DND-41 (cell line): ENCODE measurements around the gene BCL7A.

Experiments used
- CTCF ChIP-seq: IDR thresholded peaks from 2 replicates; pipeline ENCODE4 v1.5.1; 2012; ENCODE audit warnings: borderline replicate concordance, low read length, moderate library complexity, mild to moderate bottlenecking; ENCODE audit not compliant: poor library complexity, severe bottlenecking; ENCODE audit errors: extremely low read depth
- EZH2 ChIP-seq: IDR thresholded peaks from 3 replicates; pipeline ENCODE4 v1.6.1; 2012; ENCODE audit warnings: borderline replicate concordance, low read depth, mild to moderate bottlenecking, moderate library complexity, low read length, inconsistent platforms; ENCODE audit not compliant: severe bottlenecking

- TF ChIP-seq CTCF, result no peak
- no peak for TF ChIP-seq EZH2
Observed at GRCh38 chr12:122024132-122024785, 2.6 kb downstream of the BCL7A start.
